ENCODE measurements around the gene SOX1.

- TF ChIP-seq CTCF (IDR thresholded peaks at IDR 0.05) (no peak), POLR2A (IDR thresholded peaks at IDR 0.05) (no peak), EP300 (IDR thresholded peaks at IDR 0.05) (no peak), POLR2AphosphoS5 (IDR thresholded peaks at IDR 0.05) (no peak)
These were observed 6.0 kb upstream of the SOX1 start for GRCh38 chr13:112060899-112061366.
